Measurements from ENCODE around the gene EGFL7. TPM values are rescaled to one million over a fixed set of nuclear protein-coding genes. Genes with fewer than 3 reads are reported as not detected.
A peak's percentile ranks its signal among the peaks of the same experiment; 100 is the strongest.

Gene EGFL7
- total RNA-seq, 4 donors from 2014 or later = 38.4 to 143 (median 81.6) TPM

DNA sequence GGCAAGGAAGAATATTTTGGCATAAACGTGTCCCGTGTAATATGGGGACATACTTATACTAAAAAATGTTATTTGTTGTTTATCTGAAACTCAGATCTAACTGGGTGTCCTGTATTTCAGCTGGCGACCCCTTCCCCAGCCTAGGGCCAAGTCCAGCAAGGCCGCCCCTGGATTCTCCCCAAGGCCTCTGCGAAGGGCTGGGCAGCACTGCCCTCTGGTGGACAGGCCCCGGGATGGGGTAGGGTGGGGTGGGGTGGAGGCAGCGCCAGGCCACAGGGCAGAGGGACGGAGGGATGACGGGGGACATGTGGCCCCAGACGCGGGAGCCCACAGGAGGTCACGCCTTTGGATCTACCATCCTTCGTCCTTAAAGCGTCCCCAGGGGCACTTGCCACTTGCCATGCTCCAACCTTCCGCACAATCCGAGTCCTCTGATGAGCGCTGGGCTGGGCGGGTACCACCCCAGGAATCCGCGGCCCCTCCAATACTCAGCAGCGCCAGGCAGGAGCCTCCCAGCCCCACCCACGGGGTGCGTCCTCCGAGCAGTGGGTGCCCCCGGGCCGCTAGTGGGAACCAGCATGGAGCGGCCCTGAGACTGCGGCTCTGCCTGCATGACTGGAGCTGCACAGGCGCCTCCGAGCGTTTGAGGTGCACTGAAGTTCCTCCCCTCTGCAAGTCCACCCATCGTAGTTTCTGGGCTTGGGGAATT is 31.6 kb downstream of the EGFL7 start:
- WGBS, 2 donors = 31 to 37% methylated on average over 24 to 32 of the region's 32 CpGs
- peak; percentile 56 to 67 for DNase-seq
- TF ChIP-seq, protein P1, sequence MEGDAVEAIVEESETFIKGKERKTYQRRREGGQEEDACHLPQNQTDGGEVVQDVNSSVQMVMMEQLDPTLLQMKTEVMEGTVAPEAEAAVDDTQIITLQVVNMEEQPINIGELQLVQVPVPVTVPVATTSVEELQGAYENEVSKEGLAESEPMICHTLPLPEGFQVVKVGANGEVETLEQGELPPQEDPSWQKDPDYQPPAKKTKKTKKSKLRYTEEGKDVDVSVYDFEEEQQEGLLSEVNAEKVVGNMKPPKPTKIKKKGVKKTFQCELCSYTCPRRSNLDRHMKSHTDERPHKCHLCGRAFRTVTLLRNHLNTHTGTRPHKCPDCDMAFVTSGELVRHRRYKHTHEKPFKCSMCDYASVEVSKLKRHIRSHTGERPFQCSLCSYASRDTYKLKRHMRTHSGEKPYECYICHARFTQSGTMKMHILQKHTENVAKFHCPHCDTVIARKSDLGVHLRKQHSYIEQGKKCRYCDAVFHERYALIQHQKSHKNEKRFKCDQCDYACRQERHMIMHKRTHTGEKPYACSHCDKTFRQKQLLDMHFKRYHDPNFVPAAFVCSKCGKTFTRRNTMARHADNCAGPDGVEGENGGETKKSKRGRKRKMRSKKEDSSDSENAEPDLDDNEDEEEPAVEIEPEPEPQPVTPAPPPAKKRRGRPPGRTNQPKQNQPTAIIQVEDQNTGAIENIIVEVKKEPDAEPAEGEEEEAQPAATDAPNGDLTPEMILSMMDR (IDR thresholded peaks at IDR 0.05) = peak; percentile 18 to 71 (median 52)
- TF ChIP-seq POLR2A (IDR thresholded peaks at IDR 0.05) = no peak
- Histone ChIP-seq H3K4me1 (peaks cover 47 to 82% of the 10 kb centered on the region in 2 donors), H3K4me3 (replicated peaks in 1 of 3) (no peak overlapping the region), H3K27me3 (no peaks in the 10 kb centered on the region), H3K9me3 (no peaks in the 10 kb centered on the region), H3K36me3 (no peaks in the 10 kb centered on the region), H3K27ac (peak overlapping the region; percentile 69 to 75 (median 75))
- intact Hi-C loops (cut with DNase I) = no loop called here

DNA sequence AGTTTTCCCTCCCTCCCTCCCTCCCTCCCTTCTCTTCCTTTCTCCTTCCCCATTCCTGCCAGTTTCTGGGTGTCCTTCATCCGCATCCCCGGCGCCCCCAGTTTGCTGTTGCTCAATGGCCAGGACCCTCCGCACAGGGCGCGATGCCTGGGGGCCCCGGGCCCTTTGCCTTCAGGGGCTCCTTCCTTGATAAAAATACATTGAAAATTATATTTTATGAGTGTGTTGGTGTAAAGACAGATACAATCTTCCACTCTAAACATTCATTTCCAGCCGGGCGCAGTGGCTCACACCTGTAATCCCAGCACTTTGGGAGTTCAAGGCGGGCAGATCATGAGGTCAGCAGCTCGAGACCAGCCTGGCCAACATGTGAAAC is 32.1 kb downstream of the EGFL7 start:
- TF ChIP-seq, protein P1 (IDR thresholded peaks at IDR 0.05) = no peak
- no peak for TF ChIP-seq POLR2A (IDR thresholded peaks at IDR 0.05)
- 75 to 84% methylated on average over 11 of the region's 11 CpGs for WGBS, 2 donors
- no peaks in the 10 kb centered on the region for H3K36me3 ChIP-seq
- peaks cover 47 to 76% of the 10 kb centered on the region in 2 donors for H3K4me1 ChIP-seq
- no peaks in the 10 kb centered on the region for H3K27me3 ChIP-seq
- no peak overlapping the region for H3K4me3 ChIP-seq (replicated peaks in 1 of 3)
- H3K27ac ChIP-seq = peak overlapping the region; percentile 69 to 75 (median 75)
- intact Hi-C loops (cut with DNase I) = no loop called here
- no peak for DNase-seq
- no peaks in the 10 kb centered on the region for H3K9me3 ChIP-seq

DNA sequence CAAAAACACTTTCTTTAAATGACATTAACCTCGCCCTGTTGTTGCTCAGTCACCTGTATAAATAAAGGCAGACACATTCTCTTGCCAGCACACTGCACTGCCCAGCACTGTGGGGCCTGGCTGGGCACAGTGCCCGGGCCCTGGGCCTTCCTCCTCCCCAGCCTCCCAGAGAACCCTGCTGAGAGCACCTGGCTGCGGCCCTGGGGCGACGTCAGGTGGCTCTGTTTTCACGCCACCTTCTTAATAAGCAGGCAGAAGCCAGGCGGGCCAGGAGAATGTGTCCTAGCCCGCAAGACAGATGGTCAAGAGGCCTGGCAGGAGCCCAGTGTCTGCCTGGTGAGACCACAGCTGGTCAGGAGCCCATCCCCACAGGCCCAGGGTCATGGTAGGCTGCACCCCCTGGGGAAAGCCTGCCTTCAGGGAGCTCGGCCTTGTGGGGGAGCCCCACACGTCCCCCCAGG is 32.7 kb downstream of the EGFL7 start:
- peak; percentile 97 for DNase-seq
- H3K27me3 ChIP-seq = no peaks in the 10 kb centered on the region
- 23 to 54% methylated on average over 7 to 8 of the region's 10 CpGs for WGBS, 2 donors
- TF ChIP-seq POLR2A (IDR thresholded peaks at IDR 0.05) = peak in 1 of 2 donors; percentile 52
- TF ChIP-seq, protein P1 (IDR thresholded peaks at IDR 0.05) = no peak
- intact Hi-C loops (cut with DNase I) = no loop called here
- H3K27ac ChIP-seq = peak overlapping the region; percentile 65 to 75 (median 70)
- no peaks in the 10 kb centered on the region for H3K36me3 ChIP-seq
- no peaks in the 10 kb centered on the region for H3K9me3 ChIP-seq
- H3K4me1 ChIP-seq = peaks cover 40 to 70% of the 10 kb centered on the region in 2 donors
- H3K4me3 ChIP-seq (replicated peaks in 1 of 3) = no peak overlapping the region

DNA sequence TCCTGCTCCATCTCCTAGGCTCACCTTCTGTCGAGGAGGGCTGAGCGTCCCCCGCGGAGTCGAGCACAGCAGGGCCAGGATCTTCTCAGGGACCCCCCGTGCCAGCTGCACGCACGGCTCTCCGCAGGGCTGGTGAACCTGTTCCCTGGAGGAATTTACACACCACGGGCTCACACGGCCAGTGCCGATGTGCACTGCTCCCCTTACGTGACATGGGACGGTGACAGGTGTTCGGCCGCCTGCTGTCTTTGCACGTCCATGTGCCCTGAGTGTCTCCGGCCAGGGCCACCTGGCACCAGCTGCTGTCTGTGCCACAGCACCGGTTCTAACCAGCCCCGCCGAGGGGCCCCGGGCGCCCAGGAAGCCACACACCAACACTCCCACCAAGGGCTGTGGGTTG is 33.2 kb downstream of the EGFL7 start:
- Histone ChIP-seq H3K9me3 (no peaks in the 10 kb centered on the region), H3K27ac (peak overlapping the region; percentile 65 to 75 (median 70)), H3K4me3 (replicated peaks in 1 of 3) (no peak overlapping the region), H3K4me1 (peaks cover 36 to 68% of the 10 kb centered on the region in 2 donors), H3K36me3 (no peaks in the 10 kb centered on the region), H3K27me3 (no peaks in the 10 kb centered on the region)
- TF ChIP-seq, protein P1 (IDR thresholded peaks at IDR 0.05) = no peak
- TF ChIP-seq POLR2A (IDR thresholded peaks at IDR 0.05) = no peak
- 75 to 80% methylated on average over 2 to 15 of the region's 23 CpGs for WGBS, 2 donors
- intact Hi-C loops (cut with DNase I) = no loop called here
- DNase-seq = peak in 1 of 2 donors; percentile 62

DNA sequence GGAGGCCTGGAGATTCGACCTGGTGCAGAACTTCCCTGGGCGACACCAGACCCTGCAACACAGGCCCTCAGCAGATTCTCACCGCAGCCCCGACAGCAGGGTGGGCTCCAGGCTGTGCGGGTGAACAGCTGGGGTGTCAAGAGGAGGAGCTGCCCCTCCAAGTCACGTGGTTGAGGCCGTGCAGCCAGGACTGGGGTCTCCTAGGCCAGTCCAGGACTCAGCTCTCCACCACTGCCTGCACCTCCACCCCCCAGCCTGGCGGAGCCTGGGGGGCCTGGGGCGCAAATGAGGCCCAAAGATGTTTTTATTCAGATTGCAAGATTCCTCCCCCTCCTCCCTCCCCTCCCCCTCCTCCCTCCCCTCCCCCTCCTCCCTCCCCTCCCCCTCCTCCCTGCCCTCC is 33.8 kb downstream of the EGFL7 start:
- peaks cover 32 to 67% of the 10 kb centered on the region in 2 donors for H3K4me1 ChIP-seq
- DNase-seq = no peak

More for the DNA sequence above, 33.8 kb downstream of the EGFL7 start:
- H3K36me3 ChIP-seq = no peaks in the 10 kb centered on the region
- H3K27ac ChIP-seq = peak overlapping the region in 1 of 3 donors; percentile 75
- 78 to 100% methylated on average over 2 to 9 of the region's 9 CpGs for WGBS, 2 donors
- H3K4me3 ChIP-seq (replicated peaks in 1 of 3) = no peak overlapping the region
- H3K9me3 ChIP-seq = no peaks in the 10 kb centered on the region
- H3K27me3 ChIP-seq = no peaks in the 10 kb centered on the region
- intact Hi-C loops (cut with DNase I) = no loop called here
- TF ChIP-seq, protein P1 (IDR thresholded peaks at IDR 0.05) = no peak
- no peak for TF ChIP-seq POLR2A (IDR thresholded peaks at IDR 0.05)
